Mesenchymal stem cell (in vitro differentiated cells and primary cell): ENCODE results near the gene RNF212.
"Not testable (repeated sequence)": the region's sequence is repeated elsewhere in the genome, so short reads cannot be mapped to it uniquely, and the experiment has no call there.

ENCODE experiments used
- DNase-seq: peaks from one replicate; pipeline ENCODE4 v3.0.0-alpha.2; 2013
- H2AFZ ChIP-seq: one replicate; pipeline ENCODE4 v1.6.1; 2013; ENCODE audit warnings: low read depth, mild to moderate bottlenecking, control low read depth, inconsistent platforms, low read length, moderate library complexity
- H2AK5ac ChIP-seq: 2 replicates; pipeline ENCODE4 v1.6.1; 2013; ENCODE audit warnings: low read length, moderate library complexity, mild to moderate bottlenecking, inconsistent platforms; ENCODE audit not compliant: severe bottlenecking
- H2BK120ac ChIP-seq: one replicate; pipeline ENCODE4 v1.6.1; 2013; ENCODE audit warnings: low read depth, mild to moderate bottlenecking, inconsistent platforms, low read length, moderate library complexity
- H2BK12ac ChIP-seq, 2 experiments: one replicate each; pipeline ENCODE4 v1.6.1; 2013; ENCODE audit warnings: inconsistent platforms in 2 of 2, low read length in 2 of 2, mild to moderate bottlenecking in 2 of 2, moderate library complexity in 2 of 2, control low read depth in 1 of 2
- H2BK15ac ChIP-seq: one replicate; pipeline ENCODE4 v1.6.1; 2013; ENCODE audit warnings: mild to moderate bottlenecking, low read depth, inconsistent platforms; ENCODE audit not compliant: poor library complexity, severe bottlenecking
- H2BK5ac ChIP-seq: 2 replicates; pipeline ENCODE4 v1.6.1; 2013; ENCODE audit warnings: low read depth, mild to moderate bottlenecking, low read length, control low read depth, inconsistent platforms; ENCODE audit not compliant: poor library complexity, severe bottlenecking
- H3K14ac ChIP-seq, 2 experiments: one replicate each; pipeline ENCODE4 v1.6.1; 2013; ENCODE audit warnings: inconsistent platforms in 2 of 2, low read length in 2 of 2, control low read depth in 1 of 2, mild to moderate bottlenecking in 1 of 2, moderate library complexity in 1 of 2
- H3K18ac ChIP-seq, 2 experiments: one replicate each; pipeline ENCODE4 v1.6.1; 2013; ENCODE audit warnings: inconsistent platforms in 2 of 2, low read length in 2 of 2, control low read depth in 1 of 2, low read depth in 1 of 2, mild to moderate bottlenecking in 1 of 2
- H3K23ac ChIP-seq, 2 experiments: one replicate each; pipeline ENCODE4 v1.6.1; 2013; ENCODE audit warnings: inconsistent platforms in 2 of 2, low read length in 2 of 2, mild to moderate bottlenecking in 2 of 2, moderate library complexity in 2 of 2, control low read depth in 1 of 2
- H3K27ac ChIP-seq: 2 replicates; pipeline ENCODE4 v1.5.1; 2013; ENCODE audit warnings: mild to moderate bottlenecking, moderate library complexity, low read length, control low read depth, inconsistent platforms; ENCODE audit not compliant: poor library complexity, severe bottlenecking
- H3K27me3 ChIP-seq, 2 experiments: 2 replicates each; pipeline versions ENCODE4 v1.6.1 to v1.7.0; 2013; ENCODE audit warnings: low read length in 2 of 2, mild to moderate bottlenecking in 2 of 2, moderate library complexity in 2 of 2, control low read depth in 1 of 2, inconsistent platforms in 1 of 2; ENCODE audit not compliant: control insufficient read depth in 1 of 2, insufficient read depth in 1 of 2
- H3K36me3 ChIP-seq, 2 experiments: 2 replicates each; pipeline versions ENCODE4 v1.6.1 to v1.7.0; 2013; ENCODE audit warnings: low read length in 2 of 2, control low read depth in 1 of 2, inconsistent platforms in 1 of 2, low read depth in 1 of 2, mild to moderate bottlenecking in 1 of 2; ENCODE audit not compliant: insufficient read depth in 2 of 2, control insufficient read depth in 1 of 2
- H3K4ac ChIP-seq, 2 experiments: one replicate each; pipeline ENCODE4 v1.6.1; 2013; ENCODE audit warnings: inconsistent platforms in 2 of 2, low read length in 2 of 2, mild to moderate bottlenecking in 2 of 2, moderate library complexity in 2 of 2, control low read depth in 1 of 2, low read depth in 1 of 2
- H3K4me1 ChIP-seq: 2 replicates; pipeline ENCODE4 v1.6.1; 2013; ENCODE audit warnings: low read depth, low read length, control low read depth; ENCODE audit not compliant: control insufficient read depth, insufficient read depth
- H3K4me2 ChIP-seq: 2 replicates; pipeline ENCODE4 v1.6.1; 2013; ENCODE audit warnings: low read length, mild to moderate bottlenecking, inconsistent platforms; ENCODE audit not compliant: poor library complexity, severe bottlenecking
- H3K4me3 ChIP-seq, 2 experiments: 2 replicates each; pipeline versions ENCODE4 v1.5.1 to v1.7.0; 2013; ENCODE audit warnings: low read length in 2 of 2, mild to moderate bottlenecking in 2 of 2, control low read depth in 1 of 2, low read depth in 1 of 2; ENCODE audit not compliant: insufficient read depth in 1 of 2
- H3K79me1 ChIP-seq: replicated peaks from 2 replicates; pipeline ENCODE4 v1.6.1; 2013; ENCODE audit warnings: mild to moderate bottlenecking, control low read depth, low read length, inconsistent platforms; ENCODE audit not compliant: poor library complexity, severe bottlenecking
- H3K9ac ChIP-seq: 2 replicates; pipeline ENCODE4 v1.7.0; 2013; ENCODE audit warnings: mild to moderate bottlenecking, low read length, moderate library complexity
- H3K9me3 ChIP-seq: 2 replicates; pipeline ENCODE4 v1.7.0; 2013; ENCODE audit warnings: mild to moderate bottlenecking, low read length; ENCODE audit not compliant: control insufficient read depth
- H4K8ac ChIP-seq: one replicate; pipeline ENCODE4 v1.6.1; 2013; ENCODE audit warnings: inconsistent platforms, mild to moderate bottlenecking, low read length, moderate library complexity
- H4K91ac ChIP-seq: one replicate; pipeline ENCODE4 v1.6.1; 2013; ENCODE audit warnings: mild to moderate bottlenecking, low read length, inconsistent platforms
- WGBS: methylation state at CpG from one replicate; pipeline ENCODE4 v1.1.7; 2013; ENCODE audit warnings: mixed read lengths; 5-methylcytosine and 5-hydroxymethylcytosine counted together

Gene RNF212

GRCh38 chr4:1047106-1047975 is 66.0 kb downstream of the RNF212 start:
- no peak overlapping the region for H2AFZ ChIP-seq
- DNase-seq: no peak
- peaks cover under 1 to 7% of the 10 kb centered on the region in 2 experiments for H3K27me3 ChIP-seq
- H3K4me2 ChIP-seq: peak overlapping the region; percentile 0
- WGBS: 93% methylated on average over 41 of the region's 41 CpGs
- peak overlapping the region in 1 of 2 experiments; percentile 83 for H2BK12ac ChIP-seq
- H3K14ac ChIP-seq: no peak overlapping the region
- no peaks in the 10 kb centered on the region for H3K9me3 ChIP-seq
- peak overlapping the region; percentile 17 for H2AK5ac ChIP-seq
- peak overlapping the region in 1 of 2 experiments; percentile 71 for H3K4me3 ChIP-seq
- no peak overlapping the region for H4K8ac ChIP-seq
- H3K23ac ChIP-seq: no peak overlapping the region
- H3K18ac ChIP-seq: peak overlapping the region in 1 of 2 experiments; percentile 71
- H3K4me1 ChIP-seq: peaks cover 54% of the 10 kb centered on the region
- H3K79me1 ChIP-seq: no peaks in the 10 kb centered on the region
- no peak overlapping the region for H3K4ac ChIP-seq
- no peak overlapping the region for H2BK120ac ChIP-seq
- peak overlapping the region; percentile 66 for H4K91ac ChIP-seq
- no peak overlapping the region for H2BK5ac ChIP-seq
- H3K9ac ChIP-seq: peak overlapping the region; percentile 73
- peak overlapping the region; percentile 1 for H2BK15ac ChIP-seq
- no peaks in the 10 kb centered on the region for H3K36me3 ChIP-seq
- no peak overlapping the region for H3K27ac ChIP-seq

GRCh38 chr4:1046581-1047011 is 66.8 kb downstream of the RNF212 start:
- not testable (repeated sequence) for H2BK120ac ChIP-seq, H2AFZ ChIP-seq, H3K18ac ChIP-seq, H2BK5ac ChIP-seq, H3K79me1 ChIP-seq, H3K4ac ChIP-seq, H3K27me3 ChIP-seq, H3K27ac ChIP-seq, H2BK12ac ChIP-seq, H2AK5ac ChIP-seq, H3K9me3 ChIP-seq, H3K36me3 ChIP-seq, H3K23ac ChIP-seq, H3K14ac ChIP-seq, H4K91ac ChIP-seq, H4K8ac ChIP-seq
- H2BK15ac ChIP-seq: peak overlapping the region; percentile 55
- peak overlapping the region in 1 of 2 experiments; percentile 71 for H3K4me3 ChIP-seq
- 64% methylated on average over 29 of the region's 29 CpGs for WGBS
- H3K9ac ChIP-seq: peak overlapping the region; percentile 73
- peaks cover 55% of the 10 kb centered on the region for H3K4me1 ChIP-seq
- H3K4me2 ChIP-seq: peak overlapping the region; percentile 0
- DNase-seq: peak; percentile 19

GRCh38 chr4:1045595-1046201 is 67.7 kb downstream of the RNF212 start:
- H2AFZ ChIP-seq: no peak overlapping the region
- H4K91ac ChIP-seq: peak overlapping the region; percentile 100
- H3K79me1 ChIP-seq: no peaks in the 10 kb centered on the region
- peak overlapping the region in 1 of 2 experiments; percentile 99 for H3K18ac ChIP-seq
- no peak overlapping the region for H2BK5ac ChIP-seq
- H2AK5ac ChIP-seq: peak overlapping the region; percentile 99
- no peak overlapping the region for H2BK15ac ChIP-seq
- no peak overlapping the region for H3K4me2 ChIP-seq
- H4K8ac ChIP-seq: no peak overlapping the region
- H2BK120ac ChIP-seq: peak overlapping the region; percentile 99
- H3K4me1 ChIP-seq: peaks cover 61% of the 10 kb centered on the region
- H3K9ac ChIP-seq: peak overlapping the region; percentile 86
- 98% methylated on average over 18 of the region's 36 CpGs for WGBS
- peak overlapping the region; percentile 3 to 99 for H2BK12ac ChIP-seq
- H3K14ac ChIP-seq: no peak overlapping the region
- H3K23ac ChIP-seq: no peak overlapping the region
- no peaks in the 10 kb centered on the region for H3K36me3 ChIP-seq
- no peak overlapping the region for H3K27ac ChIP-seq
- H3K9me3 ChIP-seq: no peaks in the 10 kb centered on the region
- no peak overlapping the region for H3K4ac ChIP-seq
- DNase-seq: no peak
- no peak overlapping the region for H3K4me3 ChIP-seq
- H3K27me3 ChIP-seq: no peaks in the 10 kb centered on the region

GRCh38 chr4:1045193-1045594 is 68.2 kb downstream of the RNF212 start:
- WGBS: 96% methylated on average over 14 of the region's 14 CpGs
- Histone ChIP-seq H3K4me1 (peaks cover 64% of the 10 kb centered on the region), H3K9ac (peak overlapping the region; percentile 86), H2BK12ac (peak overlapping the region; percentile 99), H2BK15ac (peak overlapping the region; percentile 93), H2BK5ac (no peak overlapping the region), H3K14ac (peak overlapping the region in 1 of 2 experiments; percentile 92), H2AK5ac (peak overlapping the region; percentile 99), H3K4ac (peak overlapping the region; percentile 88 to 97), H3K4me3 (no peak overlapping the region), H3K23ac (no peak overlapping the region), H3K18ac (peak overlapping the region; percentile 99), H4K8ac (peak overlapping the region; percentile 94), H3K79me1 (no peaks in the 10 kb centered on the region), H3K36me3 (no peaks in the 10 kb centered on the region), H4K91ac (peak overlapping the region; percentile 100), H3K4me2 (no peak overlapping the region), H2BK120ac (peak overlapping the region; percentile 99), H3K27me3 (no peaks in the 10 kb centered on the region), H2AFZ (no peak overlapping the region), H3K27ac (peak overlapping the region; percentile 99), H3K9me3 (no peaks in the 10 kb centered on the region)
- no peak for DNase-seq
